Neuronal stem cell (in vitro differentiated cells): Measurements from ENCODE around the gene KCNK1.

ENCODE experiments used
- DNase-seq: peaks from one replicate; pipeline ENCODE4 v3.0.0-alpha.2; 2013; ENCODE audit warnings: low spot score
- H2AFZ ChIP-seq: one replicate; pipeline ENCODE4 v1.6.1; 2013; ENCODE audit warnings: mild to moderate bottlenecking, low read length, inconsistent platforms
- H2AK5ac ChIP-seq: 2 replicates; pipeline ENCODE4 v1.6.1; 2013; ENCODE audit warnings: low read depth, mild to moderate bottlenecking, inconsistent platforms, low read length, moderate library complexity, mixed read lengths
- H2BK120ac ChIP-seq: 2 replicates; pipeline ENCODE4 v1.6.1; 2013; ENCODE audit warnings: low read depth, mild to moderate bottlenecking, inconsistent platforms, low read length, moderate library complexity, mixed read lengths
- H2BK12ac ChIP-seq: one replicate; pipeline ENCODE4 v1.6.1; 2013; ENCODE audit warnings: low read length, inconsistent platforms
- H2BK15ac ChIP-seq: 2 replicates; pipeline ENCODE4 v1.6.1; 2013; ENCODE audit warnings: mild to moderate bottlenecking, low read length, inconsistent platforms, mixed read lengths
- H2BK5ac ChIP-seq: one replicate; pipeline ENCODE4 v1.6.1; 2013; ENCODE audit warnings: inconsistent platforms, mild to moderate bottlenecking, low read length, moderate library complexity
- H3K14ac ChIP-seq: one replicate; pipeline ENCODE4 v1.6.1; 2013; ENCODE audit warnings: low read length, inconsistent platforms
- H3K18ac ChIP-seq: 2 replicates; pipeline ENCODE4 v1.6.1; 2013; ENCODE audit warnings: low read length, inconsistent platforms
- H3K23ac ChIP-seq: 2 replicates; pipeline ENCODE4 v1.6.1; 2013; ENCODE audit warnings: low read depth, mild to moderate bottlenecking, mixed read lengths, low read length, inconsistent platforms; ENCODE audit not compliant: poor library complexity
- H3K27ac ChIP-seq: replicated peaks from 3 replicates; pipeline ENCODE4 v1.5.1; 2013; ENCODE audit warnings: low read length, inconsistent platforms
- H3K27me3 ChIP-seq, 3 experiments: 2 replicates each; pipeline ENCODE4 v1.6.1; 2013; ENCODE audit warnings: low read length in 3 of 3, mild to moderate bottlenecking in 2 of 3, inconsistent platforms in 1 of 3, low read depth in 1 of 3, mixed read lengths in 1 of 3, moderate library complexity in 1 of 3; ENCODE audit not compliant: control insufficient read depth in 3 of 3, insufficient read depth in 3 of 3
- H3K36me3 ChIP-seq, 2 donors: replicated peaks in 1 of 2; 2 replicates each; pipeline ENCODE4 v1.6.1; 2013; ENCODE audit warnings: low read length in 2 of 2; ENCODE audit not compliant: control insufficient read depth in 2 of 2, insufficient read depth in 2 of 2
- H3K4ac ChIP-seq: 2 replicates; pipeline ENCODE4 v1.6.1; 2013; ENCODE audit warnings: inconsistent platforms, mild to moderate bottlenecking, low read length, moderate library complexity
- H3K4me1 ChIP-seq, 2 donors: 1 replicate in 1 of 2; 2 replicates in 1 of 2; pipeline ENCODE4 v1.6.1; 2013; ENCODE audit warnings: low read length in 2 of 2, low read depth in 1 of 2; ENCODE audit not compliant: control insufficient read depth in 2 of 2, insufficient read depth in 1 of 2
- H3K4me2 ChIP-seq: one replicate; pipeline ENCODE4 v1.6.1; 2013; ENCODE audit warnings: mild to moderate bottlenecking, low read length, inconsistent platforms; ENCODE audit not compliant: insufficient read depth, poor library complexity, severe bottlenecking
- H3K4me3 ChIP-seq, 2 donors: 2 replicates each; pipeline ENCODE4 v1.5.1; 2013; ENCODE audit warnings: low read length in 2 of 2, mild to moderate bottlenecking in 2 of 2, inconsistent platforms in 1 of 2, moderate library complexity in 1 of 2
- H3K79me1 ChIP-seq: one replicate; pipeline ENCODE4 v1.6.1; 2013; ENCODE audit warnings: low read depth, mild to moderate bottlenecking, inconsistent platforms, low read length, moderate library complexity
- H3K9ac ChIP-seq: one replicate; pipeline ENCODE4 v1.6.1; 2013; ENCODE audit warnings: mild to moderate bottlenecking, low read depth, low read length, inconsistent platforms; ENCODE audit not compliant: poor library complexity
- H3K9me3 ChIP-seq, 2 donors: replicated peaks in 1 of 2; 2 replicates each; pipeline versions ENCODE3 to v1.6.1; 2013; ENCODE audit warnings: low read length in 2 of 2, mild to moderate bottlenecking in 2 of 2, inconsistent platforms in 1 of 2, low read depth in 1 of 2, mixed read lengths in 1 of 2, moderate library complexity in 1 of 2; ENCODE audit not compliant: control insufficient read depth in 2 of 2, insufficient read depth in 1 of 2
- H4K8ac ChIP-seq: one replicate; pipeline ENCODE4 v1.6.1; 2013; ENCODE audit warnings: low read depth, mild to moderate bottlenecking, inconsistent platforms, low read length, moderate library complexity
- H4K91ac ChIP-seq: one replicate; pipeline ENCODE4 v1.6.1; 2013; ENCODE audit warnings: low read length, low read depth, mild to moderate bottlenecking, inconsistent platforms; ENCODE audit not compliant: poor library complexity
- WGBS, 2 donors: extraction: QIAGEN DNeasy Blood & Tissue Kit; methylation state at CpG; one replicate each; pipeline ENCODE4 v1.1.7; 2013; ENCODE audit warnings: missing lambda C conversion rate in 2 of 2, mixed read lengths in 1 of 2; ENCODE audit not compliant: insufficient read length in 2 of 2, insufficient replicate concordance in 1 of 2; ENCODE audit errors: extremely low coverage in 2 of 2; 5-methylcytosine and 5-hydroxymethylcytosine counted together

KCNK1 gene

DNA sequence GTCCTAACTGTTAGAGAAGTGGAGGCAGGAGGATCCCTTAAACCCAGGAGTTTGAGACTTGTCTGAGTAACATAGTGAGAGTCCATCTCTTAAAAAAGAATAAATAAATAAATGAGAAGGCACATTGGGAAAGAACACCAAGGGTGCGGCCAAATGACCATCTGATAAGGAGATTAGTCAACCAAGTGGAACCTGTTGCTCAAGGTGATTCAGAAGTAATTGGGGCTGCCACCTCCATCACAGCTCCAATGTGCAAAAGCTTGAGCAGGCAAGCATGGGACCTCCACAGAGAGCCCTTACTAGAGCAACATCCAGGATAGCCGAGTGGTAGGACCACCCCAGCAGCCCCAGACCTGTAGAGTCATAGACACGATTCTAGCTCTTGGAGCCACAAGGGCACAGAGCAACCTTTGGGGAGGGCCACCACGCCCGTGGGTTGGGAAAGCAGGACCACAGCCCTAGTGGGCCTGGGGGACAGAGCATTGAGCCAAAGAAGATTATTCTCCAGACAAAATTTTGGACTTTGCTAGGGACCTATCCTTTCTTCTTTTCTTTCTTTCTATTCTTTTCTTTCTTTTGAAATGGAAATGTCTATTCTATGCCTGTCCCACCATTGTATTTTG lies 40.9 kb downstream of the KCNK1 start:
- no peak overlapping the region for H3K4me3 ChIP-seq
- H2AK5ac ChIP-seq, result no peak overlapping the region
- H2BK120ac ChIP-seq, result no peak overlapping the region
- no peak overlapping the region for H3K4ac ChIP-seq
- H2BK12ac ChIP-seq, result no peak overlapping the region
- H3K23ac ChIP-seq, result no peak overlapping the region
- no peaks in the 10 kb centered on the region for H3K27me3 ChIP-seq
- H3K14ac ChIP-seq, result no peak overlapping the region
- WGBS, 2 donors, result no CpG with 5 or more reads among the region's 5 CpGs
- H2BK5ac ChIP-seq, result no peak overlapping the region
- no peak overlapping the region for H4K91ac ChIP-seq
- H3K9ac ChIP-seq, result no peak overlapping the region
- no peak overlapping the region for H4K8ac ChIP-seq
- no peaks in the 10 kb centered on the region for H3K4me1 ChIP-seq
- no peak overlapping the region for H3K18ac ChIP-seq
- no peak overlapping the region for H2AFZ ChIP-seq
- no peaks in the 10 kb centered on the region for H3K79me1 ChIP-seq
- DNase-seq, result no peak
- H3K27ac ChIP-seq, result no peak overlapping the region
- H3K9me3 ChIP-seq, result no peaks in the 10 kb centered on the region
- H2BK15ac ChIP-seq, result no peak overlapping the region
- H3K36me3 ChIP-seq, result no peaks in the 10 kb centered on the region
- H3K4me2 ChIP-seq, result no peak overlapping the region

DNA sequence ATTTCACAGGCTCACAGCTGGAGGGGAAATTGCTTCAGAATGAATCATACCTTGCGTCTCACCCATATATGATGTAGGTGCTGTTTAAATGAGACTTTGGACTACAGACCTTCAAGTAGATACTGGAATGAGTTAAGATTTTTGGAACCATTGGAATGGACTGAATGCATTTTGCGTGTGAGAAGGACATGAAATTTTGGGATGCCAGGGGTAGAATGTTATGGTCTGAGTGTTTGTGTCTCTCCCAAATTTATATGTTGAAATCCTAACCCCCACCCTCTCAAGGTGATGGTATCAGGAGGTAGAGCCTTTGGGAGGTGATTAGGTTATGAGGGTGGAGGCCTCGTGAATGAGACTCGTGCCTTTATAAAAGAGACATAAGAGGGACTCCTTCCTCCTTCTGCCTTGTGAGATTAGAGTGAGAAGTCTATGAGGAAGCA lies 41.4 kb downstream of the KCNK1 start:
- no peaks in the 10 kb centered on the region for H3K36me3 ChIP-seq
- H3K14ac ChIP-seq, result no peak overlapping the region
- H3K9ac ChIP-seq, result no peak overlapping the region
- no peak for DNase-seq
- H3K4me2 ChIP-seq, result no peak overlapping the region
- H3K18ac ChIP-seq, result no peak overlapping the region
- no CpG with 5 or more reads among the region's 4 CpGs for WGBS, 2 donors
- H3K4me3 ChIP-seq, result no peak overlapping the region
- no peaks in the 10 kb centered on the region for H3K4me1 ChIP-seq
- no peak overlapping the region for H4K8ac ChIP-seq
- H3K79me1 ChIP-seq, result no peaks in the 10 kb centered on the region
- no peak overlapping the region for H4K91ac ChIP-seq
- no peaks in the 10 kb centered on the region for H3K27me3 ChIP-seq
- no peak overlapping the region for H2AFZ ChIP-seq
- H3K4ac ChIP-seq, result no peak overlapping the region
- no peak overlapping the region for H2AK5ac ChIP-seq
- no peaks in the 10 kb centered on the region for H3K9me3 ChIP-seq
- H2BK5ac ChIP-seq, result no peak overlapping the region
- H2BK120ac ChIP-seq, result no peak overlapping the region
- H2BK15ac ChIP-seq, result no peak overlapping the region
- no peak overlapping the region for H2BK12ac ChIP-seq
- H3K23ac ChIP-seq, result no peak overlapping the region
- no peak overlapping the region for H3K27ac ChIP-seq

- Histone ChIP-seq H2AK5ac (no peak overlapping the region), H3K18ac (no peak overlapping the region), H2BK15ac (no peak overlapping the region), H3K27me3 (no peaks in the 10 kb centered on the region), H3K79me1 (no peaks in the 10 kb centered on the region), H3K27ac (no peak overlapping the region), H2AFZ (no peak overlapping the region), H3K4ac (no peak overlapping the region), H2BK12ac (no peak overlapping the region), H3K14ac (no peak overlapping the region), H2BK120ac (no peak overlapping the region), H3K4me2 (no peak overlapping the region), H2BK5ac (no peak overlapping the region), H3K36me3 (no peaks in the 10 kb centered on the region), H3K4me1 (no peaks in the 10 kb centered on the region), H3K4me3 (no peak overlapping the region), H3K23ac (no peak overlapping the region), H4K91ac (no peak overlapping the region), H3K9me3 (no peaks in the 10 kb centered on the region), H3K9ac (no peak overlapping the region), H4K8ac (no peak overlapping the region)
- no CpG with 5 or more reads among the region's 5 CpGs for WGBS, 2 donors
- no peak for DNase-seq
Observed at GRCh38 chr1:233656032-233656635, 42.2 kb downstream of the KCNK1 start.

- Histone ChIP-seq H3K14ac (no peak overlapping the region), H2BK12ac (no peak overlapping the region), H3K4me2 (no peak overlapping the region), H2AK5ac (no peak overlapping the region), H3K4me1 (no peaks in the 10 kb centered on the region), H4K8ac (no peak overlapping the region), H3K4ac (no peak overlapping the region), H3K27ac (no peak overlapping the region), H3K23ac (no peak overlapping the region), H2AFZ (no peak overlapping the region), H3K79me1 (no peaks in the 10 kb centered on the region), H2BK120ac (no peak overlapping the region), H3K4me3 (no peak overlapping the region), H3K9me3 (no peaks in the 10 kb centered on the region), H3K36me3 (no peaks in the 10 kb centered on the region), H3K18ac (no peak overlapping the region), H4K91ac (no peak overlapping the region), H3K9ac (no peak overlapping the region), H3K27me3 (no peaks in the 10 kb centered on the region), H2BK15ac (no peak overlapping the region), H2BK5ac (no peak overlapping the region)
- WGBS, 2 donors, result no CpG with 5 or more reads among the region's 3 CpGs
- no peak for DNase-seq
Observed at GRCh38 chr1:233656687-233657086, 42.8 kb downstream of the KCNK1 start.
